GM18858 (cell line): ENCODE results near the gene LDLRAD2.
"Not testable (repeated sequence)": the region's sequence is repeated elsewhere in the genome, so short reads cannot be mapped to it uniquely, and the experiment has no call there.

Source experiments
- ATAC-seq: cut with Tn5 transposase; IDR thresholded peaks from one replicate; pipeline ENCODE4 v1.9.1; 2021; ENCODE audit not compliant: unreplicated experiment

LDLRAD2 gene, protein sequence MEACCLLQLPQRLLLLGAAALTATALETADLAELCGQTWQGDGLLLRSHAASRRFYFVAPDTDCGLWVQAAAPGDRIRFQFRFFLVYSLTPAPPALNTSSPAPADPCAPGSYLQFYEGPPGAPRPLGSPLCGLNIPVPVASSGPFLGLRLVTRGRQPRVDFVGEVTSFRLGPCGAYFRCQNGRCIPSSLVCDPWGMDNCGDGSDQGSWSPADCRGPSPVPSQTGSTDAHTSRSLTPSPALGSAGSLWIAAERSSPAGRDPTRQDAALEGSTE

DNA sequence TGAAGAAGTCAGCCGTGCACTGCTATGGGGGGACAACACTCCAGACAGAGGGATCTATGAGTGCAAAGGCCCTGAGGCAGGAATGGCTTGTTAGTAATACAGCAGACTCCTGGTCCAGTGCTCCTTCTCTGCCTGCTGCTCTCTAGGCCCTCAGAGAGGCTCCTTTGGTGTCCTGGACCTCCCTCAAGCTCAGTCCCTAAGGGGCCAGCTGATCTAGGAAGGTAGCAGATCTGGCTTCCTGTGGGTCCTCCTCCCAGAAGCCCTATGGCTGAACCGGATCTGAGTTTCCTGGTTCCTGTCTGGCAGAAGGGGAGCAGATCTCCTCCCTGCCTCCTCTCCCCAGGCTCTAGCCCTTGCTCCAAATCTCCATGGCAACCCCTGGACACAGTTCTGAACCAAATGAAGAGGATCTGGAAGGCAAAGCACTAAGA, at the start of gene LDLRAD2:
Gene LDLRAD2 (plus strand): TSS at position 391 of the 431 bp plus-strand sequence. CDS start 187 bp downstream, outside the sequence.
- ATAC-seq = no peak

DNA sequence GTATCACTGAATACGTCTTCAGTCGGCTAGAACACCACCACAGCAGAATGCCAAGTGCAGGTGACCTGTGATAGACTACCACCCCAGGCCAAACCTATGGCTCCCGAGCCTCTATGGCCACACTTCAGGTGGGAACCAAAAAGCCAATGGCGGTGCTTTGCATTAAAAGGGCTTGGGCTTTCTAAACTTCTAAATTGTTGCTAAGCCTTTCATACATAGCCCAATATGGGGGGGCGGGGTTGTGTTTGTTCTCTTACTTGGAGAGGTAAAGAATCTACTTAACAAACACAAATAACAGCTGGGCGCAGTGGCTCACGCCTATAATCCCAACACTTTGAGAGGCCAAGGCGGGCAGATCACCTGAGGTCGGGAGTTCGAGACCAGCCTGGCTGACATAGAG, 48.8 kb upstream of the LDLRAD2 start:
- no peak for ATAC-seq

DNA sequence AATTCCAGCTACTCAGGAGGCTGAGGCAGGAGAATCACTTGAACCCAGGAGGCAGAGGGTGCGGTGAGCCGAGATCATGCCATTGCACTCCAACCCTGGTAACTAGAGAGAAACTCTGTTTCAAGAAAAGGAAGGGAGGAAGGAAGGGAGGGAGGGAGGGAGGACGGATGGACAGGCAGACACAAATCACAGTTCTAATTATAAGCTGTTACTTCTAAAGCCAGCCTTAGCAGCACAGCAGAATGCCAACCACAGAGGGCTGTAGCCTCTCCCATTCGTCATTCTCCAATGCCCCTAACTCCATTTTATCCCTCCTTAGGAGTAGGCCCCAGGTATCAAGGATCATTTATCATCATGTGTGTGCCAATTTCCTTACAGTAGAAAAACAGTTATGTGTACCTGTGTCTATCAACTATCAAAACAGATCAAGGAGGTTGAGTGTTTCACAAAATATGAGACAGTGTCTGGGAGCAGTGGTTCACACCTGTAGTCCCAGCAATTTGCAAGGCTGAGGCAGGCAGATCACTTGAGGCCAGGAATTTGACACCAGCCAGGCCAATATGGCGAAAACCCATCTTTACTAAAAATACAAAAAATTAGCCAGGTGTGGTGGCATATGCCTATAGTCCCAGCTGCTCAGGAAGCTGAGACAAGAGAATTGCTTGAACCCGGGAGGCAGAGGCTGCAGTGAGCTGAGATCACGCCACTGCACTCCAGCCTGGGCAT, 48.2 kb upstream of the LDLRAD2 start:
- ATAC-seq = no peak

DNA sequence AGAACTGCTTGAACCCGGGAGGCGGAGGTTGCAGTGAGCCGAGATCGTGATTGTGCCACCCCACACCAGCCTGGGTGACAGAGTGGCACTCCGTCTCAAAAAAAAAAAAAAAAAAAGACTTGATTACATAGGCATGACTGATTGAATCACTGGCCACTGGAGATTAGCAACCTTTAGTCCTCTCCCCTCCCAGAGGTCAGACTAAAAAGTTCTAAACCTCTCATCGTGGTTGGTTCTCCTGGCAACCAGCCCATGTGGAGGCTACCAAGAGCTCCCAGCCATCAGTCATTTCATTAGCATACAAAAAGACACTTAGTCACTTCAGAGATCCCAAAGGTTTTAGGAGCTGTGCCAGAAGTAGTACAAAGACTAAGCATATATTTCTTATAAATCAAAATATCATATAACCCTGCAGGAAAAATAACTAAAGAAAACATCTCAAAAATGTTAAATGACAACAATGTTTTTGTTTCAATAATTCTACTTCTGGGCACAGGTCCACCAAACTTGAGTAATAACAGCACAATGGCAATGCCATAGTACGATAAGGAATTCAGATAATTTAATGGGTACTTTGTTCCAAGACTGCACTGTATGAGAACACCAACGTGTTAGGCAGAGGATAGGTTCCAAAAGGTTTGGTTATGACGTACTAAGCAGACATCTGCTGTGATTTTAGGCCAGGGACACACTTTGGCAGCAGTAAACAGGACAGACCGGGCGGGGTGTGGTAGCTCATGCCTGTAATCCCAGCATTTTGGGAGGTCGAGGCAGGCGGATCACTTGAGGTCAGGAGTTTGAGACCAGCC, 47.2 kb upstream of the LDLRAD2 start:
- ATAC-seq = no peak

DNA sequence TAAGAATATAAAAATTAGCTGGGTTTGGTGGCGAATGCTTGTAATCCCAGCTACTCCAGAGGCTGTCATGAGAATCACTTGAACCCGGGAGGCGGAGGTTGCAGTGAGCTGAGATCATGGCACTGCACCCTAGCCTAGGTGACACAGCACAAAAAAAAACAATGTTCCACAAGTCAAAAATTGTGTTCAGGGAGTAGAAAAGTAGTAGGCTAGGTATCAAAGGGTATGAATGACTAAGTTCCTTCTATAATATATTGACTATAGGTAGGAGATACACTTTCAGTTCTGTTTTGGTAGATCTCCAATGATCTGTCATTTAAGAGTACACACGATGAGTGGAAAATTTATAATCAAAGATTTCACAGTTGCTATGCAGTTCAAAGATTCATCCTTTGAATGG, 45.9 kb upstream of the LDLRAD2 start:
- no peak for ATAC-seq

DNA sequence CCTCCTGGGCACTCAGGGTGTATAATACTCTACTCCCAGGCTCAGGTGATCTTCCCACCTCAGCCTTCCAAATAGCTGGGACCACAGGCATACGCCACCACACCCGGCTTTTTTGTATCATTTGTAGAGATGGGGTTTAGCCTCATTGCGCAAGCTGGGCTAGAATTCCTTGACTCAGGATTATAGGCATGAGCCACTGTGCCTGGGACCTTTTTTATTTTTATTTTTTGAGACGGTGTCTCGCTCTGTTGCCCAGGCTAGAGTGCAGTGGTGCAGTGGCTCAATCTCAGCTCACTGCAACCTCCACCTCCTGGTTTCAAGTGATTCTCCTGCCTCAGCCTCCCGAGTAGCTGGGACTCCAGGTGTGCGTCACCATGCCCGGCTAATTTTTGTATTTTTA, 45.0 kb upstream of the LDLRAD2 start:
- not testable (repeated sequence) for ATAC-seq

DNA sequence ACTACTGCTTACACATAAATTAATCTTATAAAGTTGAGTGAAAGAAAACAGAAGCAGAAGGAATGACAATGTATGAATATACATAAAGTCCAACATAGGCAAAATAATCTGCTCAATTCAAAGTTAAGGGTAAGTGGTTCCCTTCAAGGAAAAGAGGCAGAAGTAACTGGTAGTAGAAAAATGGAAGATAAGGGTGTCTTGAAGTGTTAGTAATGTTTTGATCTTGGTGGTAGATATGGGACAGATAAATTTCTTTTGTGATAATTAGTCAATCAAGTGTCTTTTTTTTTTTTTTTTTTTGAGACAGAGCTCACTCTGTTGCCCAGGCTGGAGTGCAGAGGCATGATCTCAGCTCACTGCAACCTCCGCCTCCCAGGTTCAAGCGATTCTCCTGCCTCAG, 41.9 kb upstream of the LDLRAD2 start:
- no peak for ATAC-seq

DNA sequence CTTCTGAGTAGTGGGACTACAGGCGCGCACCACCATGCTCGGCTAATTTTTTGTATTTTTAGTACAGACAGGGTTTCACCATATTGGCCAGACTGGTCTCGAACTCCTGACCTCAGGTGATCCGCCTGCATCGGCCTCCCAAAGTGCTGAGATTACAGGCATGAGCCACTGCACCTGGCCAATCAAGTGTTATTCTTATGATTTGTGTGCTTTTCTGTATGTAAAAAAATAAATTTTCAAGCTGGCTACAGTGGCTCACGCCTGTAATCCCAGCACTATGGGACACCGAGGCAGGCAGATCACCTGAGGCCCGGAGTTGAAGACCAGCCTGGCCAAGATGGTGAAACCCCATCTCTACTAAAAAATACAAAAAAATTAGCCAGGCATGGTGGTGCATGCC, 41.5 kb upstream of the LDLRAD2 start:
- ATAC-seq = not testable (repeated sequence)

DNA sequence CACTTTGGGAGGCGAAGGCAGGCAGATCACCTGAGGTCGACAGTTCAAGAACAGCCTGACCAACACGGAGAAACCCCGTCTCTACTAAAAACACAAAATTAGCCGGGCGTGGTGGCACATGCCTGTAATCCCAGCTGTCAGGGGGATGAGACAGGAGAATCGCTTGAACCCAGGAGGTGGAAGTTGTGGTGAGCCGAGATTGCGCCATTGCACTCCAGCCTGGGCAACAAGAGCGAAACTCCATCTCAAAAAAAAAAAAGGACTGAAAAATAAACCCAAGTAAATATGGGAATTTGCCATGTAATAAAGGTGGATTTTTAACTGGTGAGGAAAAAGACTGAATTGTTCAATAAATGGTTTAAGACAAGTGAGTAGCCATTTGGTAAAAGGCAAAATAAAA, 40.4 kb upstream of the LDLRAD2 start:
- not testable (repeated sequence) for ATAC-seq

DNA sequence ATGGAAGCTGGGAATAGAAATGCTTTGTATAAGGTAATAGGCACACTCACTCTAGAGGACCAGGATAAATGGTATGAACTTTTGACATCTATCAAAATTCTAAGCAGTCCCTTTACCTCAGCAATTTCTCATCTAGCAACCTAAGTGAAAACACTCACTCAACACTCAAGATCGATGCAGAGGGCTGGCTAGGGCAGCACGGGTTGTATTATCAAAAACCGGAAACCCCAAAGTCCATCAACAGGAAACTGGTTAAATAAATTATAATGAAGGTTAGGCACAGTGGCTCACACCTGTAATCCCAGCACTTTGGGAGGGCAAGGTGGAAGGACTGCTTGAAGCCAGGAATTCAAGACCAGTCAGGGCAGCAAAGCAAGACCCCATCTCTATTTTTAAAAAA, 38.5 kb upstream of the LDLRAD2 start:
- no peak for ATAC-seq

DNA sequence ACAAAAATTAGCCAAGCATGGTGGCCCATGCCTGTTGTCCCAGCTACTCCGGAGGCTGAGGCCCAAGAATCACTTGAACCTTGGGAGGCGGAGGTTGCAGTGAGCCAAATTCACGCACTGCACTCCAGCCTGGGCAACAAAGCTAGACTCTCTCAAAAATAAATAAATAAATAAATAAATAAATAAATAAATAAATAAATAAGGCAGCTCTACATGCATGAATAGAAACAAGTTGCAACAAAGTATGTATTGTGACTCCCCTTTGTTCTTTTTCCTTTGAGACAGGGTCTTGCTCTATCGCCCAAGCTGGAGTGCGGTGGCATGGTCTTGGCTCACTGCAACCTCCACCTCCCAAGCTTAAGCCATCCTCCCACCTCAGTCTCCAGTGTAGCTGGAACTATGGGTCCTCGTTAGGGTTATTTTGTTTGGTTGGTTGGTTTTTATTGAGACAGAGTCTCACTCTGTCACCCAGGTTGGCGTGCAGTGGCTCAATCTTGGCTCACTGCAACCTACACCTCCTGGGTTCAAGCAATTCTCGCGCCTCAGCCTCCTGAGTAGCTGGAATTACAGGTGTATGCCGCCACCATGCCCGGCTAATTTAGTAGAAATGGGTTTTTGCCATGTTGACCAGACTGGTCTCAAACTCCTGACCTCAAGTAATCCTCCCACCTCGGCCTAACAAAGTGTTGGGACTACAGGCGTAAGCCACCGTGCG, 37.1 kb upstream of the LDLRAD2 start:
- ATAC-seq = no peak

DNA sequence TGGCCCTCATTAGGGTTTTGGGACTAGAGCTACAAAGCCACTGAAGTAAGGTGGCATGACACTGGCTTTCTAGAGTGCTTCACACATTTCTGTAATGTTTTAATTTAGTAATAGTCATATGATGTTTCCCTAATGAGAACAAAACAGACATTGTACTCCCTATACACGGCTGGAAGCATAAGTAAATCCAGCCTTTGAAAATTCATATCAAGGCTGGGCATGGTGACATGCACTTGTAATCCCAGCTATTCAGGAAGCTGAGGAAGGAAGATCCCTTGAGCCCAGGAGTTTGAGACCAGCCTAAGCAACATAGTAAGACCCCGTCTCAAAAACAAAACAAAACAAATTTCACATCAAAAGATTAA, 36.5 kb upstream of the LDLRAD2 start:
- ATAC-seq = no peak

DNA sequence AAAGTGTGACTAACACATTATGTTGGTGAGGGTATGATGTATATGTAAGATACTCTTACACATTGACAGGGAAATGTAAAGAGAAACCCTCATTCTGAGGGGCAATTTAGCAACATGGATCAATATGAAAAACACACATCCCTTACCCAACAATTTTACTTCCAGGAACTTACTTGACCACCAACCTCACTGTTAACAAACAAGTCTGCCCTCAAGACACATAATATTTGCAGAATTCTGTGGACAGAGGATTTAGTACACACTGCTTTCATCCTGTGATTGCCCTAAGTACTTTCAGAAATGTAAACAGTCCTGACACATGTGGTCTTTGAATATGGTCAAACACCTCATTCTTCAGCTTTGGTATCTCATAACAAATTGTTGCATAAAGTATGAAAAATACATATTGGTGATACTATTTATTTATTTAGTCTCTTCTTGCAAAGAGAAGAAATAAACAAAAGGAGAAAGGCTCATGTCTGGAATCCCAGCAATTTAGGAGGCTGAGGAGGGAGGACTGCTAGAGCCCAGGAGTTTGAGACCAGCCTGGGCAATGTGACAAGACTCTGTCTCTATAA, 36.0 kb upstream of the LDLRAD2 start:
- ATAC-seq = no peak

DNA sequence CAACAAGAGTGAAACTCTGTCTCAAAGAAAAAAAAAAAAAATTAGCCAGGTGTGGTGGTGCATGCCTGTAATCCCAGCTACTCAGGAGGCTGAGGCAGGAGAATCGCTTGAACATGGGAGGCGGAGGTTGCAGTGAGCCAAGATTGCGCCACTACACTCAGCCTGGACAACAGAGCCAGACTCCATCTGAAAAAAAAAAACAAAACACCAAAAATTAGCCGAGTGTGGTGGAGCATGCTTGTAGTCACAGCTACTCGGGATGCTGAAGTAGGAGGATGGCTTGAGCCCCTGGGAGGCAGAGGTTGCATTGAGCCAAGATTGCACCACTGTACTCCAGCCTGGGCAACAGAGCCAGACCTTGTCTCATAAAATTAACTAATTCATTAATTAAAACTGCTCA, 35.1 kb upstream of the LDLRAD2 start:
- not testable (repeated sequence) for ATAC-seq

DNA sequence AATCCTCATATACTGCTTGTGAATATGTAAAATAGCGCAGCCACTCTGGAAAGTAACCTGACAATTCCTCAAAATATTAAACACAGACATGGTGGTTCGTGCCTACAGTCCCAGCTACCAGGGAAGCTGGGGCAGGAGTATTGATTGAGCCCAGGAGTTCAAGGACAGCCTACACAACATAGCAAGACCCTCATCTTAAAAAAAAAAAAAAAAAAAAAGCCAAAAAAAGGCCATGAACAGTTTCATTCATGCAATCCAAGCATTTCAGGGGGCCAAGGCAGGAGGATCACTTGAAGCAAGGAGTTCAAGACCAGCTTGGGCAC, 33.7 kb upstream of the LDLRAD2 start:
- no peak for ATAC-seq

DNA sequence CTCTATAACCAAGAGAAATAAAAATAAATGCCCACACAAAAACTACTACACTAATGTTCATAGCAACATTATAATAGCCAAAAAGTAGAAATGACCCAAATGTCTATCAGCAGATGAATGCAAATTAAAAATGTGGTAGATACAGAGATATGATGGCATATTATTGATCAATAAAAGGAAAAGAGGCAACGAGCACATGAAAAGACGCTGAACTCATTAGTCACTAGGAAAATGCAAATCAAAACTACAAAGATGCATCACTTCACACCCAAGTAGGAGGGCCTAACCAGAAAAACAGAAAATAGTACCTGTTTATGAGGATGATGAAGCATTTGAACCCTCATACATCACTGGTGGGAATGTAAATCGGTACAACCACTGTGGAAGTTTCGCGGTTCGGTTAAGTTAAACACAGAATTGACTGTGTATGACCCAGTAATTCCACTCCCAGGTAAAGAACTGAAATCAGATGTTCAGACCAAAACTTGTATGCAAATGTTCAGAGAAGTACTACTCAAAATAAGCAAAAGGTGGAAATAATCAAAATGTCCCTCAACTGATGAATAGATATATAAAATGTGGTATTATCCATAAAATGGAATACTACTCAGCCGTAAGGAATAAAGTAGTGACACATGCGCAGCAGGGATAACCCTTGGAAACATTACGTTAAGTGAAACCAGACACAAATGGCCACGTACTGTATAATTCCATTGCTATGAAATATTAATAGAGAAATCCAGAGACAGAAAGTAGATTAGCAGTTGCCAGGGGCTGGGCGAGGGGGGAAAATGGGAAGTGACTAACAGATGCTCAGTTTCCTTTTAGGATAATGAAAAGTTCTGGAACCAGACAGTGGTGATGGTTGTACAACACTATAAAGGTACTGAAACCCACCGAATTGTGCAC, 32.2 kb upstream of the LDLRAD2 start:
- peak; percentile 27 for ATAC-seq

DNA sequence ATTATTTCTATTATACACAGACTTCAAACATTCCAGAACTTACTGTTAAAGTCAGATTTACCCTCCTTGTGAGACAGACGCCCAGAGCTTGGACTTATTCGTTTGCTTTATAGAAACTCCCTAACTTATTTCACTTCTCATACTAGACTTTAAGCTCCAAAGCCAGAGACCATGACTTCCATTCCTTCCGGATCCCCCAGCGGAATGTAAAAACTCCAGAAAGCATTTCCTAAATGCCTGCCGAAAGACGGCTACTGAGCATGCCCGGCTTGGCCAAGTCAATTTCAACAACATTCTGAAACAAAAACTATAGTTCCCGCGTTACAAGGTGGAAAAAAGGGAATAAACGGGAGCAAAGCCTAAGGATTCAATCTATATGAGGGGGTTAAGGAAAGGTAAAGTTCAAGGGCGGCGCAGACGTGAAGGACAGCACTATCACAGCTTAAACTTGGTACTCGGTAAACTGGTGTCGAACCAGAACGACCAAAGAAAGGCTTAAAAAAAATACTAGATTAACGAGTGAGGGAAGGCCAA, 30.2 kb upstream of the LDLRAD2 start:
- no peak for ATAC-seq

DNA sequence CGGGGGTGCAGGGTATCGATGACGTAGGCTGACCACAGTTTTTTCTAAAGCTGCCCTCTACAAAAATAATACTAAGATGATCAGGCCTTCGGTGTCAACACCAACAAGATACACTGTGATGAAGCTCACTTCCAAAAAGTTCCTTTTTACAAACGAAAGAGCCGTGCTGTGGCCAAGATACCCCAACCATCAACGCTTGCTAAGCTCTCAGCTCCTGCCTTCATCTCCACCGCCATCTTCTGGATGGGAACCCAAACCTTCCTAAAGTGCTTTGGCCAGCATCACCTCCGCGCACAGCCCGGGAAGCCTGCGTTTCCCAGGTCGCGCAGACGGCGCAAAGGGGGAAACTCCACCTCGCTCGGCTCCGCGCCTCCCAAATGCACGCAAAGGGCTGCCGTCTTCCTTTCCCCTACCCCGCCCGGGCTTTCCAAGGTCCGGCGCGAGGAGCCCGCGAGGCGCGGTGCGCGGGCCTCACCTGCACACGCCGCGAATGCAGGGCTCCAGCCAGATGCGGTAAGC, 29.7 kb upstream of the LDLRAD2 start:
- ATAC-seq = peak; percentile 10

DNA sequence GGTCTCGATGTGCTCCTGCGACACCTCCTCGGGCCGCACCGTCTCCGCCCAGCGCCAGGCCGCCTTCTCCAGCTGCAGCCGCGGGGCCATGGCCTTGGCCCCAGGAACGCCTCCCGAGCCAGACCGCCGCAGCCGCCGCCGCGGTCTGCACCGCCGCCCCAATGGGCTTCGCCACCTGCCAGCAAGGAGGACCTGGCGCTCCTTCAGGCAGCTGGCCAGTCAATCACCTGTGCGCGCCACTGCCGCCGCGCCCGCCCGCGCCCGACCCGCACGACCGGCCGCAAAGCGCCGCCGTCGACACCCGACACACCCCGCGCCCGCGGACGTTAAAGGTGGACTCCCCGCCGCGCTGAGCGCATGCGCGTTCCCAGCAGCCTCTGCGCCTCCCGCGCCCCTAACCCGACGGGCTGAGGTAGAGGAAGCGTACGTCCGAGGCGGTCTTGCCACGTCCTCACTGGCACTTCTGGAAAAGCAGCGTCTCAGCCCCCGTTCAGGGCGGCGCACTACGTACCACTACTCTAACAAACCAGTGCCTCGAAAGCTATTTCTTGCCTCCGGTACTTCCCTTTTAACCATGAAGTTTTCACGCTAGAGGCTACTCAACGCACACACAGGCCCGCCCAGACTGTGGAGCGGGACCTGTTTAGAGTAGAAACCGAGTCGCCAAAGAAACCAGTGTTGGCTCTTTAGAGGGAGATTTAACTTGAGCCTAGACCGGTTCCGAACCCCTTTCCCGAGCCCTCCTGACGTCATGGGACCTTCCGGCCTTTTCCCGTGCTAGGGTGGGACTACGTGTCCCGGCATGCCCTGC, 29.0 kb upstream of the LDLRAD2 start, which contains the start of gene USP48:
Gene USP48 (minus strand): TSS at position 282 of the 811 bp plus-strand sequence. CDS start 192 bp downstream, at position 90.
- ATAC-seq = peak; percentile 32
